SU-DHL-6 (cell line): ENCODE measurements around the gene CLMN.

Source experiments
- EZH2phosphoT487 ChIP-seq: fragments of 200-600 bp; sonication (generic), shearing (Covaris generic); conservative IDR thresholded peaks from 2 replicates; pipeline ENCODE4 v1.6.1; 2018; ENCODE audit warnings: mild to moderate bottlenecking, antibody characterized with exemption, low read length, moderate library complexity, mixed read lengths
- TF ChIP-seq, protein P1 (sequence below): fragments of 200-600 bp; sonication (generic); IDR thresholded peaks from one replicate; pipeline ENCODE4 v1.5.1; 2017; ENCODE audit warnings: antibody characterized with exemption, mild to moderate bottlenecking, low read length, moderate library complexity; ENCODE audit not compliant: insufficient read depth, poor library complexity, severe bottlenecking

DNA sequence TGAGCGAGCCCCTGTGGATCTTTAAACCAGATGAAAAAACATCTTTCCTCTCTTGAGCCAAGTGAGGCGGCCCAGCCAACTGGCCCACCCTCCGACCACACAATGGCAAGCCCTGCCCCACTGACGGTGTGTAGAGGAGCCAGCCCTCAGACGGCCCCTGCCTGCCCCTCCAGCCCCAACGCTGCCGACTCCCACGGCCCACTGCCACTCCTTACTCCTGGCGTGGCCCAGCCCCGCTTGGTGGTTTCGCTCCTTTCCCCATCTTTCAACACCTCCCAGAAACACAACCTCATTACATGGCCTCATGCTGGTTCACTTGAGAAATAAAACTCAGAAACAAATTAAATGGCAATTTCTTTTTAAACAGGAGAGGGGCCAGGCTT, 81.8 kb downstream of the CLMN start:
- TF ChIP-seq, protein P1, sequence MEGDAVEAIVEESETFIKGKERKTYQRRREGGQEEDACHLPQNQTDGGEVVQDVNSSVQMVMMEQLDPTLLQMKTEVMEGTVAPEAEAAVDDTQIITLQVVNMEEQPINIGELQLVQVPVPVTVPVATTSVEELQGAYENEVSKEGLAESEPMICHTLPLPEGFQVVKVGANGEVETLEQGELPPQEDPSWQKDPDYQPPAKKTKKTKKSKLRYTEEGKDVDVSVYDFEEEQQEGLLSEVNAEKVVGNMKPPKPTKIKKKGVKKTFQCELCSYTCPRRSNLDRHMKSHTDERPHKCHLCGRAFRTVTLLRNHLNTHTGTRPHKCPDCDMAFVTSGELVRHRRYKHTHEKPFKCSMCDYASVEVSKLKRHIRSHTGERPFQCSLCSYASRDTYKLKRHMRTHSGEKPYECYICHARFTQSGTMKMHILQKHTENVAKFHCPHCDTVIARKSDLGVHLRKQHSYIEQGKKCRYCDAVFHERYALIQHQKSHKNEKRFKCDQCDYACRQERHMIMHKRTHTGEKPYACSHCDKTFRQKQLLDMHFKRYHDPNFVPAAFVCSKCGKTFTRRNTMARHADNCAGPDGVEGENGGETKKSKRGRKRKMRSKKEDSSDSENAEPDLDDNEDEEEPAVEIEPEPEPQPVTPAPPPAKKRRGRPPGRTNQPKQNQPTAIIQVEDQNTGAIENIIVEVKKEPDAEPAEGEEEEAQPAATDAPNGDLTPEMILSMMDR = no peak
- no peak for TF ChIP-seq EZH2phosphoT487
